H54 (cell line): ENCODE data around the gene SLC35F1.

Experiments used
- DNase-seq: peaks from one replicate; pipeline ENCODE4 v3.0.0; 2011; ENCODE audit warnings: low spot score, mixed read lengths; ENCODE audit not compliant: insufficient read length
- FAIRE-seq: peaks from 3 replicates; lab custom pipeline; 2011; peaks lifted over from hg19 to GRCh38; lab: Jason Lieb, UNC
- POLR2A ChIP-seq: IDR thresholded peaks from 2 replicates; pipeline ENCODE4 v1.6.1; 2011; ENCODE audit warnings: low read depth, mild to moderate bottlenecking, low read length

SLC35F1 gene

DNA sequence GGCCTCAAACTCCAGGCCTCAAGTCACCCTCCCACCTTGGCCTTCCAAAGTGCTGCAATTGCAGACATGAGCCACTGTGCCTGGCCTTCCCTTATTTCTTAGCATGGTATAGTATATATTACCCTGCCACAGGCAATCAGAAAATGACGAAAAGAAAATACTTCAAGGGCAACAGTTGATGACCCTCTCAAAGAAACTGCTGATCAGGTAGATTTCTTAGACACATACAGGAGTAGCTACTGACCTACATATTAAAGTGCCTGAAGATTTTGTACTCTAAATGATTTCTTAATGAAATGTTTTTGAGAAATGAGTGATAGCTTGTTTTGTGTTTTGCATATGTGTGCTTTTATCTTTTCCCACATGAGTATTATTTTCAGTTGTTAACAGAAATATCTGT, 4.6 kb downstream of the SLC35F1 start:
- DNase-seq: no peak
- no peak for TF ChIP-seq POLR2A
- no peak for FAIRE-seq

DNA sequence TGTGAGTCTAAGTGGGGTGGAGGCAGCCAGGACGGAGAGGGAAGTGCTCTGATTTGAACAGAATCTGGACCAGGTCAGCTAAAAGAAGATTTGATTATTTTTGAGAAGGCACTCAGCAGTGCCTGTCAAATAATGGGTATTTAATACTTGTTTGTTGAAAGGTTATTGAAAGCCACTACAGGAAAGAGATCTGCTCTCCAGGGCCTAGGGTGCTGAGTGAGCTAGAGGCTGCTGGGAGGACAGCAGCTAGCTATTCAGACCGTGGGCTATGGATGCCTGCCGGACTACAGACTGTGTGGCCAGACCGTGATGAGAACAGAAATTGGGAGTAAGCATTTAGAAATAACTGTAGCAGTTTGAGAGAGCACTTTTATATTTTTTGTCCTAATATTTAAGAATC, 8.8 kb downstream of the SLC35F1 start:
- no peak for TF ChIP-seq POLR2A
- DNase-seq: no peak
- no peak for FAIRE-seq

DNA sequence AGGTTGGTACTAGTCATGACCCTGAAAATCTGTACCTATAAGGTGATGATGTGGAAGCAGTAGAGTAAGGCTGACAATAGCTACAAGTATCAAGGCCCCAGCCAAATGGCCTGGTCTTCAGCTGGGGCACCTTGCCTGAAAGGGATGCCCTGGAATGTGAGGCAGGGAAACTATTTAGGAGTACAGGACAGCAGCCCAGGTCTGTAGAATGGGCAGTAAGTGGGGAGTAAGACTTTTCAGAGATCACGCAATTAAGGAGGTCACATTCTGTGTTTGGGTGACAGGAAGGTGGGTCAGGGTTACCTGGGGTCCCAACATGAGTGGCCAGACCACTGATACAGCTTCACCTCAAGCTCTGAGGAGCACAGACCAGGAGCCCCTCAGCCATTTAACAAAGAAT, 9.4 kb downstream of the SLC35F1 start:
- FAIRE-seq (no peak), DNase-seq (no peak)
- no peak for TF ChIP-seq POLR2A

DNA sequence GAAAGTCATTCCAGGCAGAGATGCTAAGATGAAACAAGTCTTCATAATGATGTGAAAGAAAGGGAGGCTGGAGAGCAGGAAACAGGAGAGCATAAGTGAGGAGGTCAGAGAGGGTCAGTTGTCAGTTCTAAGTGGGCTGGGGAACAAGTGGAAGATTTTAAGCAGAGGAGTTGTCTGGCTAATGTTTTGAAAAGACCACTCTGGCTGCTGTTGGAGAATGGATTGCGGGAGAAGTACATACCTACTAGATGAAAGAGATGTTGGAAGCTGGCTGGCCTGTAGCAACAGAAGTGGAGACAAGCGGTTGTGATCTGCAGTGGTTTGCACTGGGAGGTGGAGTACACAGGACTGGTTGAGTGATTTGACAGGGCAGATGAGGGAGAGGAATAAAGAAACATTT, 10.1 kb downstream of the SLC35F1 start:
- no peak for TF ChIP-seq POLR2A
- no peak for DNase-seq
- no peak for FAIRE-seq

DNA sequence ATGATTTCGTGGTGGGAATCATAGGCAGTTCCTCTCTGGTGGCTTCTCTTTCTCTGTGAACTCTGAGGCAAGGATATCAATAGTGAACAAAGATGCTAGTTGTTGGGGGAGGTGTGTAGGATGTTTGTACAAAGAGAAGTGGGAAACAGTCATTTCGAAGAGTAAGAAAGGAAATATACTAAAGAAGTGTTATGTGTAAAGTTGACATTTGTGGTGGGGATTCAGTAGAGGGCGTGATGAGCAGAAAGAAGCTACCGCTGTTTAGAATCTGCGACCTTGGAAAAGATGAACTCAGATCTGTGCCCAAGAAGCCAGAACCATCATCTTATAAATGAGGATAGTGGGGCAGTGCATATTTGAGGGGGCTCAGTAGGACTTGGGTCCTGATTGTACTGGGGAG, 11.4 kb downstream of the SLC35F1 start:
- no peak for DNase-seq
- FAIRE-seq: no peak
- TF ChIP-seq POLR2A: no peak

DNA sequence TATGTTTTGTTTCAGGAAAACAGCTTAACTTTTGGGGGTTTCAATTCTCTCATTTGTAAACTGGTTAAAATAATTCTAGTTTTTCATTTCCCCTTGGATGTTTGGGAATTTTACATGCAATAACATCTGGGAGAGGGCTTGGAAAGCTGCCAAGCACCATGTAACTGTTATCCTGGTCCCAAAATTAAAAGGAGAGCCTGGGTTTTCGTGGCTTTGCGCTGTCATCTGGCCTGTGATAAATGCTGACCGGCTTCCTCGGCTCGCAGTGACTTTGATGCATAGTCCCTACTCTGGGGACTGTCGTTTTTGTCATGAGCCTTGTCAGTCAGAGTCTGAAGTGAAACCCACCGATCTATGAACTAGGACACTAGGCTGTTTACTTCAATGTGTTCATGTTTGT, 12.2 kb downstream of the SLC35F1 start:
- no peak for TF ChIP-seq POLR2A
- DNase-seq (no peak), FAIRE-seq (no peak)

DNA sequence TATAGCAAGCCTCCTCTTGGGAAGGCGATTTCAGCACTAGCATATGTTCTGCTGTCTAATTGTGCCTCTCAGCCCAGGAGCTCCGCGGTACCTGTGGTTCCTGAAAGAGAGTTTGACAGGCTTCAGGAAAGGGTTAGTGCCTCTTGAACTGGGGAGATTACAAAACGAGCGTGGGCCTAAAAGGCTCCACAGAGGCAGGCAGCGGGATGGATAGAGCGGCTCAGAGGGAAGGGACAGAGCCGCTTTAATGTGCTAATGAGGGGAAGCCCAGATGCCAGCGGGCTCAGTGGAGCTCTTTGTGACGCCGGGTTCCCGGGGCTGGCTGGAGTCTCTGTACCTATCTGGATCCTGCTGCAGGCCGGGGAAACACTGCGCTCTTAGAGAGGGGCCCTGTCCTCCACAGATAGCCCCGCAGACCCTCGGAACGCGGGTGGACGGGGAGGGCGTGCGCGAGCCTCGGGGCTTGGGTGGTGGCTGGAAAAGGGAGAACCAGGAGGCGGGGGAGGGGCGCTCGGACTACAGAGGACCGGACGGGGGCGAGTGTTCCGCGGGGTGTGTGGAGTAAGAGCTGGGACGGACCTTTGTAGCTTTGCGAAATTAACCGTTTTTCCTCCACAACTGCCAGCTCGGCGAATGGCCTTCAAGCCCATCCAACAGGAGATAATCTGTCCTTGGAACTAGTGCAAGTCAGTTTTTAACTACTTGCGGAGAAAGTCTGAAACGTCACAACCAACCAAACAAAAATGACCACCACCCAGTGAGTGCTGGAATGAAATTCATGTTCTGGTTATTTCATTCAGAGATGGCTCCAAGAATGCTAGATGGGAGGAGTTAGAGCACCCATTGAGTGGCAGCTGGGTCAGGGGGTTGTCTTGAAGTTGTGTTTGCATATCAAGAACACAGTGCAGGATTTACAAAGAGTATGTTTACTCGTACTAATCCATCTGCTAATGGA, 13.0 kb downstream of the SLC35F1 start:
- FAIRE-seq: no peak
- no peak for TF ChIP-seq POLR2A
- DNase-seq: no peak

DNA sequence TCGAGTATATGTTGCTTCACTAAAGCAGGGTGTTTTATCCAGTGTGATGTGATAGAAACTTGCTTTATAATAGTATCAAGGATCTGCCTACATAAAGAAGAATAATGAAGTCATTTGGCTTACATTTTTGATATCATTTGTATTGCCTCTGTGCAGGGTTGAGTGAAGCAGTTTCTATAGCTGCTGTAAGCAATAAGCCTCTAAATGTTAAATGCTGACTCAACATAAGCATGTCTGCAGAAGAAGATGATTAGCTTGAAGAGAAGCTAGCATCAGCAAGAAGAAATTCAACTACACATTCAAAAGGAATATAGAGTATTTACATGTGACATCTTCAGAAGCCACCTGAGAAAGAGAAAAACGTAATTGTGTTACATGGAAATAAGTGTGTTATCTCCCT, 17.6 kb downstream of the SLC35F1 start:
- TF ChIP-seq POLR2A: no peak
- FAIRE-seq: no peak

DNA sequence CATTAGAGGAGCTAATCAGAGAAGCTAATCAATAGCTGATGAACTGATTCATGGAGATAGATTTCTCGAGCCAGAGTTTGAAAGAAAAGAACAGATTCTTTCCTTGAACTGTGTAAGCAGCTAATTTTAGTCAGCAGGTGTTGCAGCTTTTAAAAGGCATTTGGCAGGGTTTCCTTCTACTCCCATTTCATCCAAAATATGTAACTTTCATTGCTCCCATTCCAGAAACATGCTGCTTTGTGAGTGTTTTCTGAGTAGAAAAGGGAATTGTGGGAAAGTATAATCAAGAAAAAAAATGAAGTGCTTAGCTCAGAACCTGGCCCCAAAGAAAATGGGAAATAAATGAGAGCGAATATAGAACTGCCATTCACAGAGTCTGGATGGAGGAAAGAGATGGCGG, 20.8 kb downstream of the SLC35F1 start:
- DNase-seq (no peak), FAIRE-seq (no peak)
- no peak for TF ChIP-seq POLR2A

More for the DNA sequence above, 17.6 kb downstream of the SLC35F1 start:
- DNase-seq: no peak

DNA sequence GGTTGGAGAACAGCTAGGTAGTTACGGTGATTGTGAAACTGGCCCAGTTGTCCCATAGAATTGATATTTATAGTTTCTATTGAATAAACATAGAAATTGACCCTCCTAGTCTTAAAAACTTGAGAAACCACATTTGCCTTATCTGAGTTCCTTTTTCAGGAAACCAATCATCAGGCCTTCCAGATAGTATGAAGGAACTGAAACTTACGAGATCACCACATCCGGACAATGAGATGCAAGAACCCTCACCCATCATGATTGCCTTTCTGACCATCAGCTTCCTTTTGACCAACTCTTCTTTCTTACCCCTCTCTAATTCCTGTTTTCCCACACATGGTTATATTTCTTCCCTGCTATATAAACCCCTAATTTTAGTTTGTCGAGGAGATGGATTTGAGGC, 21.8 kb downstream of the SLC35F1 start:
- DNase-seq (no peak), FAIRE-seq (no peak)
- TF ChIP-seq POLR2A: no peak

DNA sequence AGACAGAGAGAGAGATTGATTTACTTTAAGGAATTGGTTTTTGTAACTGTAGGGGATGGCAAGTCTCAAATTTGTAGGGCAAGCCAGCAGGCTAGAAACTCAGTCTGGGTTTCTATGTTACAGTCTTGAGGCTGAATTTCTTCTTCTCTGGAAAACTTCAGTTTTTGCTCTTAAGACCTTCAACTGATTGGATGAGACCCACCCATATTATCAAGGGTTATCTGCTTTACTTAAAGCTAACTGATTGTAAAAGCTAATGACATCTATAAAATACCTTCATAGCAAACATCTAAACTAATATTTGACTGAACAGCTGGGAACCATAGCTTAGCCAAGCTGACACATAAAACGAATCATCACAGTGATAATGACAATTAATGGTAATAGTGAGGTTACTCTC, 22.4 kb downstream of the SLC35F1 start:
- TF ChIP-seq POLR2A: no peak
- DNase-seq (no peak), FAIRE-seq (no peak)

DNA sequence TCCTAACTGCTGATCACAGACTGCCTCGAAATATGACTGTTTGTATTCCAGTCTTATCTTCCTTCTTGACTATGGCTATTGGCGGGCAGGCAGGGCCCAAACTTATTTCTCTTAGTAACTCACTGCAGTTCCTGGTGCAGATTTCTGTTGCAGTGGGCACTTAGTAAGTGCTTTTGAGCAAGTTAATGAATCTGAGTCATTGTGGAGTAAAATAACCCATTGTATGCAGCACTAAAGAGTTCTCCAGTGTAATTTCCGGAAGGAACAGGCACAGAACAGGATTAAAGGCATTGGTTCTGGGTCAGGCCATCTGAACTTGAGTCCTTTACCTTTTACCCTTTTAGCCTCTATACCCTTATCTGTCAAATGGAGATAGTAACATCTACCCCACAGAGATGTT, 23.6 kb downstream of the SLC35F1 start:
- DNase-seq (no peak), FAIRE-seq (no peak)
- TF ChIP-seq POLR2A: no peak

DNA sequence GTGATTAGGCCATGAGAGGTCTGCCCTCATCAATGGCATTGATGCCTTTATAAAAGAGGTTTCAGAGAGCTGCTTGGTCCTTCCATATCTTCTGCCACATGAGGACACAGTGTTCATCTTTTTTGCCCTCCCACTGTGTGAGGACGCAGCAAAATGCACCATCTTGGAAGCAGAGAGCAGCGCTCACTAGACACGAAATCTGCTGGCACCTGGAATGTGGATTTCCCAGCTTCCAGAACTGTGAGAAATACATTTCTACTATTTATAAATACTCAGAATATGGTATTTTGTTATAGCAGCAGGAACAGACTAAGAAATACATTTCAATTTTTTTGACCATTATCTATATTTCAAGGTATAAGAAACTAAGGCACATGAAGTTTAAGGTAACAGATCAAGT, 24.9 kb downstream of the SLC35F1 start:
- TF ChIP-seq POLR2A: no peak
- DNase-seq: no peak
- no peak for FAIRE-seq

DNA sequence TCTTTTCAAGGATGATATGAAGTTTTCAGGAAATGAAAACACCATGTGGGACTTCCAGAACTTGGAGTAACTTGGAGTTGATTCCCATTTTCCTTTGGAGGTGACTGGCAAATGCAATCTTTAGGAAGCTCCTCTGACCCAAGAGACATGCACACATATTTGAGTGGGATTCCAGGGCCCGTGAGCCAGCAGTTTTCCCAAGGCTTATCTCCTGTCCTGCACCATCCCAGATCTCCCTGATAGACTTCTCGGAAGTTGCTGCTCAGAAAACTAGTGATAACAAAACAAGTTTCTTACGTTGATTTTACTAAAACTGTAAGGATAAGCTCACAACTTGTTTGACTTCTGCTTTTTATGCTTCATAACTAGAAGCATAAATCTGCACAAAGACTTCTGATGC, 25.6 kb downstream of the SLC35F1 start:
- no peak for TF ChIP-seq POLR2A
- DNase-seq: no peak
- no peak for FAIRE-seq

DNA sequence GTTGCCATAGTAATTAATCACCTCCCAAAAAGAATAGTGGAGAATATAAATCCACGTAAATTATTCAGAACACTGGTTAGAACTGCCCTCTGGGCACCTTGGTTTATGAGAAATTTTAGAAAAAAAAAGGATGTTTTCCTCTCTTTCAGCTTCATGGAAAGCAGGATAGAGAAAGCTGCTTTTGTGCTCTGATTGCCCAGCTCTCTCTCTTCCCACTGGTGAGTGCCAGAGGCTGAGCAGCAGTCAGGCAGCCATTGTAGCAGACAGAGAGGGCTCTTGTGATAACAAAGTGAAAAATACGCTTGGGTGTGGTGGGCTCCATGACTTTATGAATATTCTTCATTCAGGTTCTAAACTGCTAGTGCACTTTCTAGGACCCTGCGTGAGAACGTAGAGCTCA, 26.4 kb downstream of the SLC35F1 start:
- DNase-seq (no peak), FAIRE-seq (no peak)
- TF ChIP-seq POLR2A: no peak
